ENCODE data around the gene P3H3. TPM values are rescaled to one million over a fixed set of nuclear protein-coding genes. Genes with fewer than 3 reads are reported as not detected.
A peak's percentile ranks its signal among the peaks of the same experiment; 100 is the strongest.
"Not testable (repeated sequence)": the region's sequence is repeated elsewhere in the genome, so short reads cannot be mapped to it uniquely, and the experiment has no call there.

Gene P3H3
- total and polyA plus RNA-seq, 2 experiments from 2014 or later = 16.4 to 38.2 TPM

- TF ChIP-seq REST (IDR thresholded peaks at IDR 0.05; ENCODE audit: unreplicated experiment) (no peak), ZNF114 (CRISPR knock-in tag; IDR thresholded peaks at IDR 0.05) (no peak), POLR2AphosphoS5 (IDR thresholded peaks at IDR 0.05; ENCODE audit: low read depth) (no peak), ZNF331 (CRISPR knock-in tag; IDR thresholded peaks at IDR 0.05; ENCODE audit: low read depth) (no peak), JUNB (IDR thresholded peaks at IDR 0.05; ENCODE audit: unreplicated experiment) (no peak)
These were observed 35.5 kb downstream of the P3H3 start (continued) for GRCh38 chr12:6863586-6864321.

GRCh38 chr12:6865307-6865706 lies 37.1 kb downstream of the P3H3 start:
- H3K79me2 ChIP-seq (replicated peaks; ENCODE audit: insufficient read depth) = peaks cover 26% of the 10 kb centered on the region
- not testable (repeated sequence) for H2AFZ ChIP-seq; H3K27me3 ChIP-seq (ENCODE audit: insufficient read depth); DNase-seq (ENCODE audit: low spot score); H3K4me3 ChIP-seq; H3K4me2 ChIP-seq; H3K27ac ChIP-seq (ENCODE audit: low read depth); H3K9me3 Mint-ChIP-seq; H3K9me2 ChIP-seq (ENCODE audit: insufficient read depth); ATAC-seq; H3K27ac Mint-ChIP-seq
- peaks cover 32% of the 10 kb centered on the region for H3K4me1 ChIP-seq (ENCODE audit: insufficient read depth)
- peaks cover 16% of the 10 kb centered on the region for H3K36me3 ChIP-seq (ENCODE audit: insufficient read depth)
- Mint-ChIP-seq H3K27me3 (ENCODE audit: insufficient read depth, low read depth, poor library complexity) (peaks cover 35% of the 10 kb centered on the region), H3K4me1 (peaks cover 35% of the 10 kb centered on the region), H3K36me3 (ENCODE audit: low read depth) (peaks cover 77% of the 10 kb centered on the region), H3K4me3 (peak overlapping the region; percentile 3; the same call in 1 of the 3 replicates)
- H3F3A ChIP-seq (replicated peaks; ENCODE audit: low read depth) = peaks cover 37% of the 10 kb centered on the region
- peaks cover 17% of the 10 kb centered on the region for H4K20me1 ChIP-seq (replicated peaks; ENCODE audit: insufficient read depth)

GRCh38 chr12:6866163-6866919 lies 38.1 kb downstream of the P3H3 start:
- H3F3A ChIP-seq (replicated peaks; ENCODE audit: low read depth) = peaks cover 48% of the 10 kb centered on the region
- no peaks in the 10 kb centered on the region for H3K27me3 ChIP-seq (ENCODE audit: insufficient read depth)
- H3K4me2 ChIP-seq = peak overlapping the region; percentile 100
- Mint-ChIP-seq H3K27ac (no peak overlapping the region), H3K4me3 (peak overlapping the region; percentile 94), H3K27me3 (ENCODE audit: insufficient read depth, low read depth, poor library complexity) (peaks cover 39% of the 10 kb centered on the region), H3K4me1 (peaks cover 45% of the 10 kb centered on the region), H3K36me3 (ENCODE audit: low read depth) (peaks cover 77% of the 10 kb centered on the region), H3K9me3 (no peaks in the 10 kb centered on the region; the same call in 2 of the 3 replicates)
- H3K79me2 ChIP-seq (replicated peaks; ENCODE audit: insufficient read depth) = peaks cover 26% of the 10 kb centered on the region
- H3K36me3 ChIP-seq (ENCODE audit: insufficient read depth) = peaks cover 23% of the 10 kb centered on the region
- H4K20me1 ChIP-seq (replicated peaks; ENCODE audit: insufficient read depth) = peaks cover 24% of the 10 kb centered on the region
- H3K27ac ChIP-seq (ENCODE audit: low read depth) = peak overlapping the region; percentile 83; the same call in 1 of the 2 replicates
- no peak for TF ChIP-seq EZH2phosphoT487 (IDR thresholded peaks at IDR 0.05; ENCODE audit: unreplicated experiment)
- no peak for TF ChIP-seq ZNF331 (CRISPR knock-in tag; IDR thresholded peaks at IDR 0.05; ENCODE audit: low read depth)
- no peak for TF ChIP-seq POLR2AphosphoS5 (IDR thresholded peaks at IDR 0.05; ENCODE audit: low read depth)
- no peak for TF ChIP-seq ZNF114 (CRISPR knock-in tag; IDR thresholded peaks at IDR 0.05)
- no peak for TF ChIP-seq REST (IDR thresholded peaks at IDR 0.05; ENCODE audit: unreplicated experiment)
- no peak for TF ChIP-seq JUNB (IDR thresholded peaks at IDR 0.05; ENCODE audit: unreplicated experiment)
- H3K4me1 ChIP-seq (ENCODE audit: insufficient read depth) = peaks cover 41% of the 10 kb centered on the region
- H2AFZ ChIP-seq = no peak overlapping the region
- H3K4me3 ChIP-seq = peak overlapping the region; percentile 97
- ATAC-seq = peak; percentile 0; the same call in 2 of the 3 replicates
- H3K9me2 ChIP-seq (ENCODE audit: insufficient read depth) = no peaks in the 10 kb centered on the region
- peak; percentile 43 for DNase-seq (ENCODE audit: low spot score)
